Tibial nerve (tissue), 4 donors: ENCODE results near the gene ATP5MC2. TPM values are rescaled to one million over a fixed set of nuclear protein-coding genes. Genes with fewer than 3 reads are reported as not detected.
"Not testable (repeated sequence)": the region's sequence is repeated elsewhere in the genome, so short reads cannot be mapped to it uniquely, and the experiment has no call there.

Experiments used
- DNase-seq, 2 donors: peaks; one replicate each; pipeline ENCODE4 v3.0.0-alpha.2; 2019; ENCODE audit warnings: low spot score in 2 of 2
- H3K27ac ChIP-seq, 4 donors: fragments of 200-600 bp; sonication (generic) in 3 of 4; one replicate each; pipeline ENCODE4 v1.5.1; 2017 to 2019; ENCODE audit warnings: mild to moderate bottlenecking in 1 of 4
- H3K27me3 ChIP-seq, 2 donors: fragments of 200-600 bp; sonication (generic) in 1 of 2; one replicate each; pipeline versions ENCODE4 v1.5.1 to v1.6.0; 2017 to 2019
- H3K36me3 ChIP-seq, 3 donors: fragments of 200-600 bp; sonication (generic); one replicate each; pipeline ENCODE4 v1.5.1; 2018 to 2019
- H3K4me1 ChIP-seq, 4 donors: fragments of 200-600 bp; sonication (generic) in 3 of 4; one replicate each; pipeline ENCODE4 v1.5.1; 2017 to 2019
- H3K4me3 ChIP-seq, 4 donors: fragments of 200-600 bp; sonication (generic) in 3 of 4; one replicate each; pipeline ENCODE4 v1.5.1; 2017 to 2019; ENCODE audit warnings: mild to moderate bottlenecking in 1 of 4, moderate library complexity in 1 of 4
- H3K9me3 ChIP-seq, 4 donors: fragments of 200-600 bp; sonication (generic) in 3 of 4; one replicate each; pipeline ENCODE4 v1.5.1; 2017 to 2019
- EP300 ChIP-seq, 2 donors: sonication (generic); formaldehyde crosslinking; IDR thresholded peaks; one replicate each; pipeline ENCODE4 v1.6.1; 2017; ENCODE audit warnings: antibody characterized with exemption in 2 of 2, mild to moderate bottlenecking in 1 of 2
- POLR2A ChIP-seq, 2 donors: fragments of 450-650 bp; IDR thresholded peaks; one replicate each; pipeline ENCODE4 v1.6.1; 2017; ENCODE audit warnings: antibody characterized with exemption in 2 of 2, mild to moderate bottlenecking in 2 of 2, moderate library complexity in 2 of 2
- WGBS, 2 donors: methylation state at CpG; one replicate each; pipeline ENCODE4 v1.1.5; 2018; 5-methylcytosine and 5-hydroxymethylcytosine counted together
- total RNA-seq, 4 donors: library from RNA; depleted of rRNA; stranded (reverse); fragments of >200 nt; gene quantifications; one replicate each; pipeline ENCODE4 v1.1.0, GENCODE V29; 2016
- TF ChIP-seq, protein P1 (sequence below), 5 experiments: fragments of 200-600 bp in 3 of 5; fragments of 450-650 bp in 2 of 5; sonication (generic) in 3 of 5; IDR thresholded peaks; one replicate each; pipeline ENCODE4 v1.5.1; 2016 to 2019; ENCODE audit warnings: antibody characterized with exemption in 5 of 5, mild to moderate bottlenecking in 3 of 5, moderate library complexity in 2 of 5

Gene ATP5MC2
- total RNA-seq, 4 donors from 2014 or later: 191 to 223 (median 208) TPM

DNA sequence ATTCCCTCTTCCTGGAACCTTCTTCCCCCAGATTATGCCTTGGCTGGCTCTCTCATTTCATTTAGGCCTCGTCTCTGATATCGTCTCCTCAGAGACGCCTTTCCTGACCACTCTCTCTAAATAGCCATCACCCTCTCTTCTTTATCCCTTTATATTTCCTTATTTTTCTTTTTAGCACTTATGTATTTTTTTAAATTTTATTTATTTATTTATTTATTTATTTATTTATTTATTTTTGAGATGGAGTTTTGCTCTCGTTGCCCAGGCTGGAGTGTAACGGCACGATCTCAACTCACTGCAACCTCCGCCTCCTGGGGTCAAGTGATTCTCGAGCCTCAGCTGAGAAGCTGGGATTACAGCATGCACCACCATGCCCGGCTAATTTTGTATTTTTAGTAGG lies 8.1 kb upstream of the ATP5MC2 start:
- no peaks in the 10 kb centered on the region for H3K36me3 ChIP-seq
- H3K4me3 ChIP-seq: no peak overlapping the region
- TF ChIP-seq EP300 (IDR thresholded peaks at IDR 0.05) (no peak), POLR2A (IDR thresholded peaks at IDR 0.05) (no peak)
- TF ChIP-seq, protein P1, sequence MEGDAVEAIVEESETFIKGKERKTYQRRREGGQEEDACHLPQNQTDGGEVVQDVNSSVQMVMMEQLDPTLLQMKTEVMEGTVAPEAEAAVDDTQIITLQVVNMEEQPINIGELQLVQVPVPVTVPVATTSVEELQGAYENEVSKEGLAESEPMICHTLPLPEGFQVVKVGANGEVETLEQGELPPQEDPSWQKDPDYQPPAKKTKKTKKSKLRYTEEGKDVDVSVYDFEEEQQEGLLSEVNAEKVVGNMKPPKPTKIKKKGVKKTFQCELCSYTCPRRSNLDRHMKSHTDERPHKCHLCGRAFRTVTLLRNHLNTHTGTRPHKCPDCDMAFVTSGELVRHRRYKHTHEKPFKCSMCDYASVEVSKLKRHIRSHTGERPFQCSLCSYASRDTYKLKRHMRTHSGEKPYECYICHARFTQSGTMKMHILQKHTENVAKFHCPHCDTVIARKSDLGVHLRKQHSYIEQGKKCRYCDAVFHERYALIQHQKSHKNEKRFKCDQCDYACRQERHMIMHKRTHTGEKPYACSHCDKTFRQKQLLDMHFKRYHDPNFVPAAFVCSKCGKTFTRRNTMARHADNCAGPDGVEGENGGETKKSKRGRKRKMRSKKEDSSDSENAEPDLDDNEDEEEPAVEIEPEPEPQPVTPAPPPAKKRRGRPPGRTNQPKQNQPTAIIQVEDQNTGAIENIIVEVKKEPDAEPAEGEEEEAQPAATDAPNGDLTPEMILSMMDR (IDR thresholded peaks at IDR 0.05): no peak
- no peaks in the 10 kb centered on the region for H3K9me3 ChIP-seq
- no peaks in the 10 kb centered on the region for H3K27me3 ChIP-seq
- DNase-seq: no peak
- no peak overlapping the region for H3K27ac ChIP-seq
- WGBS, 2 donors: 90 to 91% methylated on average over 9 of the region's 9 CpGs
- H3K4me1 ChIP-seq: no peaks in the 10 kb centered on the region

DNA sequence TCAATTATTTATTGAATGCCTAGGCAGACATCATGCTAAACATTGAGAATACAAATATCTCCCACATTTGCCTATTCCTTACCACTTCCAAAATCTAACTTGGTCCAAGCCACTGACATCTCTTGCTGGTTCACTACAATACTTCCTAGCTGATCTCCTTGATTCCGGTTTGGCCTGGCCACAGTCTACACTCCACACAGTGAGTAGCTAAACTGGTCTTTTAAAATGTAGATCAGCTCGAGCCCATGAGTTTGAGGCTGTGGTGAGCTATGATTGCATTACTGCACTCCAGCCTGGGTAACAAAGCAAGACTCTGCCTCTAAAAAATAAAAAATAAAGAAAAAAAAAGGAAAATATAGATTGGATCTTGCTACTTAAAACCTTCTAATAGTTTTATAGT lies 7.6 kb upstream of the ATP5MC2 start:
- Histone ChIP-seq H3K27ac (no peak overlapping the region), H3K36me3 (no peaks in the 10 kb centered on the region), H3K9me3 (no peaks in the 10 kb centered on the region), H3K27me3 (no peaks in the 10 kb centered on the region), H3K4me1 (peaks cover 0 to 3% (median 0%) of the 10 kb centered on the region in 4 donors), H3K4me3 (no peak overlapping the region)
- TF ChIP-seq POLR2A (IDR thresholded peaks at IDR 0.05) (no peak), EP300 (IDR thresholded peaks at IDR 0.05) (no peak)
- TF ChIP-seq, protein P1 (IDR thresholded peaks at IDR 0.05): no peak
- DNase-seq: no peak
- 91 to 98% methylated on average over 2 of the region's 2 CpGs for WGBS, 2 donors

DNA sequence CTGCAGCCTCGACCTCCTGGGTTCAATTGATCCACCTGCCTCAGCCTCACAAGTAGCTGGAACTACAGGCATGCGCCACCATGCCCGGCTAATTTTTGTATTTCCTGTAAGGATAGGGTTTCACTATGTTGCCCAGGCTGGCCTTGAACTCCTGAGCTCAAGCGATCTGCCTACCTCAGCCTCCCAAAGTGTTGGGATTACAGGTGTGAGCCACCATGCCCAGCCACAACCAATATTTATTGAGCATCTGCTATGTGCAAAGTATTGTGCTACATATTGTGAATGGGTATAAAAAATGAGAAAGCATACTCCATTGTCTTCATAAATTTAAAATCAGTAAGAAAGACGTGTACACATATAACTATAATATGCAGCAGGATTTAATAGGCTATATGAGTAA lies 4.2 kb upstream of the ATP5MC2 start:
- WGBS, 2 donors: 93 to 95% methylated on average over 5 of the region's 5 CpGs
- not testable (repeated sequence) for DNase-seq, H3K4me3 ChIP-seq, H3K9me3 ChIP-seq, H3K27me3 ChIP-seq, H3K36me3 ChIP-seq, H3K27ac ChIP-seq
- H3K4me1 ChIP-seq: peaks cover 0 to 29% (median 15%) of the 10 kb centered on the region in 4 donors

DNA sequence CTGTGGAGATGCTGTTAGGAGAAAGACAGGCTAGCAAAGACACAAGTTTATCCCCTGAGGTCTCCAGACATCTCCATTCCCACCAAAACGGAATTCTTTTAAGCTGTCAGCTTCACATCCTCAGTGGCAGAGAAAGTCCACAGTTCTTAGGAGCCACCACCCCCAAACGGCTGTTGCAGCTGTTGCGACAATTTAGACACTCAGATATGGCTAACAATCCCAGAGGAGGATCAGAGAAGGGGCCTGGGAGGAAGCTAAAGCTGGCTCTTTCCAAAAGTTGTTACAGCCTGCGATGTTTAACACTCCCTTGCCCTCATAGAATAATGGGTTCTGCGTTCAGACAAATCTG lies 1.9 kb upstream of the ATP5MC2 start:
- peak overlapping the region; percentile 47 to 88 (median 80) for H3K4me3 ChIP-seq
- peaks cover 0 to 48% (median 20%) of the 10 kb centered on the region in 4 donors for H3K4me1 ChIP-seq
- peaks cover 0 to 7% (median 0%) of the 10 kb centered on the region in 3 donors for H3K36me3 ChIP-seq
- no peaks in the 10 kb centered on the region for H3K27me3 ChIP-seq
- 29 to 47% methylated on average over 5 of the region's 5 CpGs for WGBS, 2 donors
- H3K27ac ChIP-seq: peak overlapping the region; percentile 85 to 99 (median 93)
- TF ChIP-seq, protein P1 (IDR thresholded peaks at IDR 0.05): no peak
- TF ChIP-seq POLR2A (IDR thresholded peaks at IDR 0.05) (no peak), EP300 (IDR thresholded peaks at IDR 0.05) (no peak)
- H3K9me3 ChIP-seq: no peaks in the 10 kb centered on the region
- DNase-seq: no peak

GRCh38 chr12:53677016-53677799 lies 1.3 kb upstream of the ATP5MC2 start:
- WGBS, 2 donors: 5 to 6% methylated on average over 45 to 49 of the region's 51 CpGs

More at GRCh38 chr12:53677016-53677799, 1.3 kb upstream of the ATP5MC2 start:
- Histone ChIP-seq H3K36me3 (peaks cover 0 to 13% (median 0%) of the 10 kb centered on the region in 3 donors), H3K4me3 (peak overlapping the region; percentile 47 to 88 (median 80)), H3K27ac (peak overlapping the region; percentile 85 to 99 (median 93)), H3K4me1 (peaks cover 0 to 53% (median 20%) of the 10 kb centered on the region in 4 donors), H3K27me3 (no peaks in the 10 kb centered on the region), H3K9me3 (no peaks in the 10 kb centered on the region)
- TF ChIP-seq, protein P1 (IDR thresholded peaks at IDR 0.05): no peak
- TF ChIP-seq EP300 (IDR thresholded peaks at IDR 0.05): no peak
- TF ChIP-seq POLR2A (IDR thresholded peaks at IDR 0.05): no peak
- no peak for DNase-seq
